H1 (cell line): Measurements from ENCODE around the gene SEC14L5. TPM values are rescaled to one million over a fixed set of nuclear protein-coding genes. Genes with fewer than 3 reads are reported as not detected.

Source experiments
- CTCF ChIA-PET: fragments of 300-600 bp; sonication (Branson Sonifier 250); formaldehyde crosslinking; loops from one replicate; lab custom pipeline; 2021; ENCODE audit not compliant: partially characterized antibody; lab: Charles Lee
- POLR2A ChIA-PET: fragments of 300-600 bp; sonication (Branson Sonifier 250); formaldehyde crosslinking; loops from one replicate; lab custom pipeline; 2021; ENCODE audit warnings: inconsistent platforms; ENCODE audit not compliant: partially characterized antibody; lab: Charles Lee
- DNase-seq, 2 experiments: peaks; one replicate each; pipeline versions ENCODE4 v3.0.0 to v3.0.0-alpha.2; 2010 to 2022; ENCODE audit warnings: low spot score in 2 of 2, low read depth in 1 of 2, mixed read lengths in 1 of 2
- FAIRE-seq: peaks from 2 replicates; lab custom pipeline; 2011; peaks lifted over from hg19 to GRCh38; lab: Jason Lieb, UNC
- H2AFZ ChIP-seq: 2 replicates; pipeline ENCODE4 v1.8.1; 2012; ENCODE audit warnings: low read length, inconsistent platforms
- H2AK5ac ChIP-seq: 2 replicates; pipeline ENCODE4 v1.6.1; 2013; ENCODE audit warnings: low read depth, low read length
- H2BK120ac ChIP-seq: replicated peaks from 2 replicates; pipeline ENCODE3; 2013; ENCODE audit warnings: low read depth, low read length, inconsistent platforms
- H2BK12ac ChIP-seq: 2 replicates; pipeline ENCODE4 v1.6.1; 2013; ENCODE audit warnings: low read depth, low read length
- H2BK15ac ChIP-seq: 2 replicates; pipeline ENCODE4 v1.6.1; 2013; ENCODE audit warnings: low read length
- H2BK20ac ChIP-seq: 2 replicates; pipeline ENCODE4 v1.6.1; 2013; ENCODE audit warnings: low read length
- H2BK5ac ChIP-seq: 2 replicates; pipeline ENCODE4 v1.6.1; 2013; ENCODE audit warnings: low read depth, low read length
- H3K14ac ChIP-seq: 2 replicates; pipeline ENCODE4 v1.6.1; 2013; ENCODE audit warnings: inconsistent platforms; ENCODE audit not compliant: insufficient read length
- H3K18ac ChIP-seq: 2 replicates; pipeline ENCODE4 v1.6.1; 2013; ENCODE audit warnings: low read length; ENCODE audit errors: extremely low read depth
- H3K23ac ChIP-seq: 2 replicates; pipeline ENCODE4 v1.6.1; 2013; ENCODE audit warnings: inconsistent platforms; ENCODE audit not compliant: insufficient read length
- H3K23me2 ChIP-seq: 2 replicates; pipeline ENCODE4 v1.6.1; 2013; ENCODE audit warnings: low read depth, low read length
- H3K27ac ChIP-seq: 2 replicates; pipeline ENCODE4 v1.6.1; 2011; ENCODE audit warnings: low read depth, low read length, inconsistent platforms
- H3K27me3 ChIP-seq, 4 experiments: replicated peaks in 1 of 4; 1 replicate in 1 of 4; 2 replicates in 3 of 4; pipeline versions ENCODE4 v1.6.1 to v1.8.1; 2011 to 2013; ENCODE audit warnings: low read length in 3 of 4, mild to moderate bottlenecking in 3 of 4, inconsistent platforms in 2 of 4, mixed read lengths in 2 of 4, moderate library complexity in 1 of 4; ENCODE audit not compliant: control insufficient read depth in 3 of 4, insufficient read depth in 3 of 4; ENCODE audit errors: extremely low read depth in 1 of 4
- H3K36me3 ChIP-seq, 4 experiments: 2 replicates each; pipeline versions ENCODE4 v1.6.1 to v1.8.1; 2011 to 2013; ENCODE audit warnings: mild to moderate bottlenecking in 4 of 4, low read length in 3 of 4, moderate library complexity in 2 of 4, control low read depth in 1 of 4, inconsistent platforms in 1 of 4; ENCODE audit not compliant: insufficient read depth in 4 of 4, control insufficient read depth in 2 of 4
- H3K4ac ChIP-seq: replicated peaks from 2 replicates; pipeline ENCODE3; 2013; ENCODE audit warnings: low read length, low read depth, mixed read lengths, inconsistent platforms; ENCODE audit not compliant: insufficient read length
- H3K4me1 ChIP-seq, 4 experiments: replicated peaks in 1 of 4; 1 replicate in 1 of 4; 2 replicates in 3 of 4; pipeline versions ENCODE4 v1.6.1 to v1.8.1; 2011 to 2013; ENCODE audit warnings: low read length in 3 of 4, inconsistent platforms in 2 of 4, mixed read lengths in 1 of 4; ENCODE audit not compliant: insufficient read depth in 4 of 4, control insufficient read depth in 3 of 4
- H3K4me2 ChIP-seq, 2 experiments: 2 replicates each; pipeline versions ENCODE4 v1.6.1 to v1.8.1; 2011 to 2013; ENCODE audit warnings: low read depth in 2 of 2, low read length in 2 of 2, control low read depth in 1 of 2, inconsistent platforms in 1 of 2, mild to moderate bottlenecking in 1 of 2; ENCODE audit not compliant: insufficient read depth in 1 of 2
- H3K4me3 ChIP-seq, 4 experiments: fragments of 200-600, 300-600 bp in 1 of 4; sonication (generic), shearing (Covaris generic), sonication (Bioruptor Twin) in 1 of 4; 2 replicates each; pipeline versions ENCODE4 v1.5.1 to v1.8.1; 2011 to 2016; ENCODE audit warnings: low read length in 4 of 4, low read depth in 3 of 4, control low read depth in 2 of 4, inconsistent platforms in 2 of 4, mild to moderate bottlenecking in 2 of 4, mixed read lengths in 1 of 4, moderate library complexity in 1 of 4; ENCODE audit not compliant: insufficient read depth in 2 of 4; ENCODE audit errors: extremely low read depth in 1 of 4
- H3K56ac ChIP-seq: replicated peaks from 2 replicates; pipeline ENCODE3; 2013; ENCODE audit warnings: low read depth, mild to moderate bottlenecking, mixed read lengths, low read length, inconsistent platforms; ENCODE audit not compliant: insufficient read length
- H3K79me1 ChIP-seq: 2 replicates; pipeline ENCODE4 v1.6.1; 2013; ENCODE audit warnings: low read depth, low read length, control low read depth
- H3K79me2 ChIP-seq, 2 experiments: 2 replicates each; pipeline versions ENCODE4 v1.6.1 to v1.8.1; 2012 to 2013; ENCODE audit warnings: low read length in 2 of 2, mild to moderate bottlenecking in 2 of 2, inconsistent platforms in 1 of 2; ENCODE audit not compliant: insufficient read depth in 2 of 2, control insufficient read depth in 1 of 2
- H3K9ac ChIP-seq, 4 experiments: replicated peaks in 1 of 4; 1 replicate in 1 of 4; 2 replicates in 3 of 4; pipeline versions ENCODE4 v1.6.1 to v1.8.1; 2011 to 2013; ENCODE audit warnings: low read depth in 3 of 4, low read length in 3 of 4, control low read depth in 2 of 4, mild to moderate bottlenecking in 2 of 4, moderate library complexity in 2 of 4, inconsistent platforms in 1 of 4; ENCODE audit errors: extremely low read depth in 1 of 4
- H3K9me3 ChIP-seq, 2 experiments: 2 replicates each; pipeline versions ENCODE4 v1.6.1 to v1.8.1; 2012 to 2013; ENCODE audit warnings: mild to moderate bottlenecking in 2 of 2, moderate library complexity in 2 of 2, control low read depth in 1 of 2, inconsistent platforms in 1 of 2, low read depth in 1 of 2, low read length in 1 of 2, mixed read lengths in 1 of 2; ENCODE audit not compliant: insufficient read depth in 2 of 2
- H4K20me1 ChIP-seq, 2 experiments: replicated peaks in 1 of 2; 2 replicates each; pipeline versions ENCODE3 to v1.8.1; 2011 to 2013; ENCODE audit warnings: inconsistent platforms in 2 of 2, low read length in 2 of 2, mild to moderate bottlenecking in 1 of 2; ENCODE audit not compliant: insufficient read depth in 2 of 2, control insufficient read depth in 1 of 2
- H4K5ac ChIP-seq: 2 replicates; pipeline ENCODE4 v1.6.1; 2013; ENCODE audit warnings: low read length, low read depth, mixed read lengths, inconsistent platforms; ENCODE audit not compliant: insufficient read length
- H4K8ac ChIP-seq: 2 replicates; pipeline ENCODE4 v1.8.0; 2013; ENCODE audit warnings: mild to moderate bottlenecking, moderate library complexity, low read length, inconsistent platforms; ENCODE audit not compliant: insufficient read depth; ENCODE audit errors: extremely low read depth
- H4K91ac ChIP-seq: replicated peaks from 2 replicates; pipeline ENCODE3; 2013; ENCODE audit warnings: low read length, mixed read lengths, inconsistent platforms; ENCODE audit not compliant: insufficient read length
- NRF1 ChIP-seq: IDR thresholded peaks from 2 replicates; pipeline ENCODE4 v1.6.1; 2011; ENCODE audit warnings: mild to moderate bottlenecking, low read depth, low read length, improper control_type of control experiment
- WGBS, 2 experiments: shearing (Covaris generic) in 1 of 2; methylation state at CpG; one replicate each; pipeline versions ENCODE4 v1.1.6 to v1.1.7; 2013 to 2015; ENCODE audit warnings: low lambda C conversion rate in 2 of 2, mixed read lengths in 2 of 2, inconsistent platforms in 1 of 2, low coverage in 1 of 2, missing lambda C conversion rate in 1 of 2; ENCODE audit not compliant: insufficient replicate concordance in 2 of 2, insufficient coverage in 1 of 2, insufficient read length in 1 of 2; ENCODE audit errors: extremely low coverage in 1 of 2, missing lambda C conversion rate in 1 of 2; 5-methylcytosine and 5-hydroxymethylcytosine counted together
- long read RNA-seq, 2 experiments: library from RNA in 1 of 2; library from capped mRNA in 1 of 2; stranded (forward); transcript quantifications; one replicate each; pipeline ENCODE4 v2.0.0, GENCODE V29; 2021; ENCODE audit warnings: inconsistent platforms in 1 of 2
- polyA minus RNA-seq, 3 experiments: library from RNA; depleted of rRNA, polyadenylated mRNA; stranded (reverse); fragments of >200 nt; gene quantifications; 1 replicate in 2 of 3; 2 replicates in 1 of 3; pipeline ENCODE4 v1.2.3, GENCODE V29; 2011
- polyA plus RNA-seq, 7 experiments: library from polyadenylated mRNA; depleted of rRNA in 3 of 7; stranded (reverse) in 5 of 7; unstranded in 2 of 7; fragments of >200 nt in 5 of 7; fragments of 200-250 nt in 2 of 7; gene quantifications; 1 replicate in 5 of 7; 2 replicates in 1 of 7; 4 replicates in 1 of 7; pipeline versions ENCODE4 v1.2.1 to v1.2.3, GENCODE V29; 2011 to 2013; ENCODE audit warnings: missing spikeins in 2 of 7, mixed read lengths in 2 of 7
- total RNA-seq: library from RNA; stranded (reverse); fragmentation: NEBNext Ultra II Directional; extraction: Animal tissue kit (Norgen Biotek cat#: 25700); gene quantifications from 2 replicates; pipeline ENCODE4 v1.2.1, GENCODE V29; 2021

SEC14L5 gene
- total RNA-seq (3.0 and 3.2 TPM in 2 replicates), polyA plus RNA-seq (2011; rRNA removed) (1.9 and 2.1 TPM in 2 replicates), polyA minus RNA-seq (2011; rRNA and poly(A)+ RNA removed) (4.0 and 5.8 TPM in 2 replicates)
- 2.1 TPM for polyA plus RNA-seq (2011; cell fraction: cytosol; rRNA removed)
- 2.7 TPM for polyA plus RNA-seq (2011; cell fraction: nucleus; rRNA removed)
- 1.9 to 2.9 TPM (median 2.3 TPM) in 4 replicates for polyA plus RNA-seq (2012, experiment 1 of 2)
- polyA plus RNA-seq (2012, experiment 2 of 2), result 1.6 TPM
- 1.1 TPM for polyA plus RNA-seq (2013, experiment 1 of 2)
- 0.99 TPM for polyA plus RNA-seq (2013, experiment 2 of 2)
- 1.7 TPM for polyA minus RNA-seq (2011; cell fraction: cytosol; rRNA and poly(A)+ RNA removed)
- 2.9 TPM for polyA minus RNA-seq (2011; cell fraction: nucleus; rRNA and poly(A)+ RNA removed)
- long read RNA-seq, experiment 1, partial matches to known transcripts, result 1 of 2 reads
- long read RNA-seq, experiment 1, other reads (novel, unspliced or antisense), result 1 of 2 reads
- long read RNA-seq, experiment 2, result 0 reads

DNA sequence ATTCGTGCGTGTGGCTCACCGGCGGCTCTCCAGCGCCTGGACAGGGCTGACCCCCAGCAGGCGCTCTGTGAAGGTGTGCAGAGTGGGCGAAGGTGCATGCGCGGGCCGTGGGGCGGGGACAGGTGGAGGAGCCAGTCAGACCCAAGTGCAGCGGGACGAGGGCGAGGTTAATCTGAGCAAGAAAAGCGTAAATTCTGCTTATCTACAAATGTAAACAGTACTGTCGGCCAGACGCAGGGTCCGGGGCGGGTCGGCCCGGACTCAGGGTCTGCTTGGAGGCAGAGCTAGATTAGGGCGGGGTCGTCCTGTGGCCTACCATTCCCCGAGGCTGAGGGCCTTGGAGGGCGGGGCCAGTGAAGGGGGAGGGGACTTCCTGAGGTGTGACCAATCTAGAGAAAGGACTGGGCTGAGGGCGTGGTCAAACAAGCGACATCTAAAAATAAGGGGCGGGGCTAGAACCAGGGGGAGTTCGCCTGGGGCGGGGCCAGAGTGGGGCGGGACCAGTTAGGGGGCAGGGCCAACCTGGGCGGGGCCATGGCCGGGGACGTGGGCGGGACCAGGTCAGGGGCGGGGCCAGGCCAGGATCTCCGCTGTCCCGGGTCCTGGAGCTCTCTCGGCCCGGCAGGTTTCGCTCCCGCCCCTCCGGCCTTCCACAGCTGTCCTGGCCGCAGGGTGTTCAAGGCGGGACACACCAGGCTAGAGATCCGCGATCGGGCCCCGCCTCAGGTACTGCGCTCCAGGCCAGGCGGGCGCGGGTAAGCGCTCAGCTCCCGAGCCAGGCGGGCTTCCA lies at the start of gene SEC14L5:
SEC14L5 (plus strand) TSS at position 611 of the 790 bp plus-strand sequence. CDS start 994 bp downstream, outside the sequence.
- Histone ChIP-seq H3K4me1 (peaks cover 0 to 10% (median 9%) of the 10 kb centered on the region in 4 experiments; a peak in 6 of 7 replicates), H2AK5ac (0 out of 2 replicates have a peak within 1 kb of the TSS, but pooled peaks have one; percentile 68), H4K91ac (peak within 1 kb of the TSS; percentile 83), H2BK20ac (peak within 1 kb of the TSS; percentile 67), H3K79me2 (no peaks in the 10 kb centered on the region), H2BK12ac (peak within 1 kb of the TSS; percentile 90), H3K56ac (peak within 1 kb of the TSS; percentile 9), H3K4me2 (peak within 1 kb of the TSS; percentile 84 to 92), H3K9me3 (no peaks in the 10 kb centered on the region), H2BK15ac (peak within 1 kb of the TSS; percentile 90; the same call in 1 of the 2 replicates), H2BK5ac (peak within 1 kb of the TSS; percentile 82; the same call in 1 of the 2 replicates), H4K5ac (no peak within 1 kb of the TSS), H3K23me2 (peaks cover 10% of the 10 kb centered on the region), H3K27me3 (no peaks in the 10 kb centered on the region; a peak in 2 of 7 replicates), H3K18ac (no peak within 1 kb of the TSS; the same call in 1 of the 2 replicates), H4K8ac (peak within 1 kb of the TSS; percentile 87), H2AFZ (0 out of 2 replicates have a peak within 1 kb of the TSS, but pooled peaks have one; percentile 43), H3K79me1 (0 out of 2 replicates have a peak, but pooled peaks cover 3% of the 10 kb centered on the region), H3K14ac (no peak within 1 kb of the TSS), H3K4me3 (peak within 1 kb of the TSS; percentile 42 to 76 (median 61)), H3K36me3 (no peaks in the 10 kb centered on the region), H2BK120ac (no peak within 1 kb of the TSS), H3K9ac (no peak within 1 kb of the TSS; a peak in 1 of 7 replicates), H4K20me1 (peaks cover 0 to 3% of the 10 kb centered on the region in 2 experiments), H3K27ac (no peak within 1 kb of the TSS), H3K4ac (no peak within 1 kb of the TSS), H3K23ac (peak within 1 kb of the TSS; percentile 42)
- peak; percentile 99 to 100 for DNase-seq
- 4% methylated on average over 39 of the region's 56 CpGs; no CpG with 5 or more reads in 1 of the 2 experiments for WGBS, 2 experiments
- CTCF ChIA-PET, result interaction anchor here (0.6 to 5.5 kb wide), 13 partner anchors 10 to 308 kb away, joined by 3 to 30 read pairs (median 4); no protein-coding TSS in a partner anchor
- FAIRE-seq, result peak; percentile 89
- POLR2A ChIA-PET, result interaction anchor here (1.0 to 3.2 kb wide), 7 partner anchors 9 to 68 kb away, joined by 3 to 18 read pairs (median 5); partner anchors contain the start of gene PPL
- TF ChIP-seq NRF1, result no peak
